ENCODE results near the gene GPX7. TPM values are rescaled to one million over a fixed set of nuclear protein-coding genes. Genes with fewer than 3 reads are reported as not detected.
A peak's percentile ranks its signal among the peaks of the same experiment; 100 is the strongest.

Gene GPX7
- total RNA-seq, 1 experiment from 2014 or later: 21.7 TPM

- Mint-ChIP-seq H3K36me3 (ENCODE audit: insufficient read depth, unreplicated experiment) (peaks cover 11% of the 10 kb centered on the region), H3K4me3 (ENCODE audit: unreplicated experiment) (peak overlapping the region; percentile 70), H3K4me1 (ENCODE audit: low read depth, unreplicated experiment) (peaks cover 7% of the 10 kb centered on the region), H3K27me3 (ENCODE audit: insufficient read depth, unreplicated experiment) (no peaks in the 10 kb centered on the region), H3K9me3 (ENCODE audit: unreplicated experiment) (no peaks in the 10 kb centered on the region), H3K27ac (ENCODE audit: unreplicated experiment) (no peak overlapping the region)
- TF ChIP-seq CTCF (IDR thresholded peaks at IDR 0.05; ENCODE audit: insufficient read depth in 1 of 2, low read depth in 1 of 2, low read length in 1 of 2, severe bottlenecking in 1 of 2, unreplicated experiment in 1 of 2): no peak
- no peaks in the 10 kb centered on the region; the same call in 1 of the 2 replicates for H3K4me1 ChIP-seq
- H3K4me3 ChIP-seq (ENCODE audit: low read depth, low read length): peak overlapping the region; percentile 67
- no peaks in the 10 kb centered on the region for H3K36me3 ChIP-seq (ENCODE audit: control insufficient read depth, insufficient read depth, low read length)
- CTCF ChIA-PET: no interaction called here
- H3K27me3 ChIP-seq (replicated peaks; ENCODE audit: control insufficient read depth, insufficient read depth, low read length): no peaks in the 10 kb centered on the region; the same call in 1 of the 2 replicates
- no peaks in the 10 kb centered on the region for H3K9me3 ChIP-seq
- DNase-seq: no peak
- intact Hi-C loops (cut with micrococcal nuclease; ENCODE audit: unreplicated experiment): no loop called here
- no TSS peak for BruUV-seq (replicated peaks)
- POLR2A ChIA-PET: no interaction called here
Observed at GRCh38 chr1:52601519-52601918, 652 bp upstream of the GPX7 start.

DNA sequence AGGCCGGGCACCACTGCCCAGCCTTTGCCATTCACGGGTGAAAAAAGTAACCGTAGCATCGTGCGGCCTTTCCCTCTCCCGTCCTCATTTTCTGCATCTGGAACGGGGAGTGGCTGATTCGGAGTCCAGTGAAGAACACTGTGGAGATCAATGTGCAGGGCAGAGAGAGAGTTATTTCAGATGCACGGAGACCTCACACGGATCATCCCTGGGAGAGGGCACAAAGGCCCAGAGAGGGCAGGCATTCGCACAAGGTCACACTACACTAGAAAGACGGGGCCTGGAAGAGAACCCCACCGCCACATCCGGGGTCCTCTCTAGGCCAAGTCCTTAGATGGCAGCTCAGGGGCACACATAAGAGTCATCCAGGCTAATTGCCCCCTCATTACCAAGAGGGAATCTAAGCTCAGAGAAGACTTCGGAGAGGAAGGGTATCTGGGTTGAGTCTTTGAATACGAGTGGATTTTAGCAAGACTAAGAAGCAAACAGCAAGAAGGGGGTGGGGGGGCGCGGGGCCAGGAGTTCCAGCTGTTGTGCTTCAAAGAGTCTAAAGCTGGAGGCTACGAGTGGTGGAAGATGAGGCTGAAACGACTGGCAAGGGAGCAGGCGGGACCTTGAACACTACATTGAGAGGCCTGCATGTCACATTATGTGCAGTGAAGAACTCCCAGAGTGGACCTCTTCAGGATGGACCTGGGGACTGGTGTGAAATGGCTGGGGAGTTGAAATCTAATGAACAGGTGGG is 857 bp downstream of the GPX7 start:
- no peaks in the 10 kb centered on the region for H3K9me3 ChIP-seq
- no TSS peak for BruUV-seq (replicated peaks)
- H3K36me3 ChIP-seq (ENCODE audit: control insufficient read depth, insufficient read depth, low read length): no peaks in the 10 kb centered on the region; the same call in 1 of the 2 replicates
- no peak overlapping the region for H3K27ac Mint-ChIP-seq (ENCODE audit: unreplicated experiment)
- CTCF ChIA-PET: no interaction called here
- H3K4me1 Mint-ChIP-seq (ENCODE audit: low read depth, unreplicated experiment): peaks cover 7% of the 10 kb centered on the region
- H3K36me3 Mint-ChIP-seq (ENCODE audit: insufficient read depth, unreplicated experiment): peaks cover 8% of the 10 kb centered on the region
- H3K27me3 Mint-ChIP-seq (ENCODE audit: insufficient read depth, unreplicated experiment): no peaks in the 10 kb centered on the region
- peak overlapping the region; percentile 70 for H3K4me3 Mint-ChIP-seq (ENCODE audit: unreplicated experiment)
- DNase-seq: no peak
- H3K27me3 ChIP-seq (replicated peaks; ENCODE audit: control insufficient read depth, insufficient read depth, low read length): no peaks in the 10 kb centered on the region; the same call in 1 of the 2 replicates
- H3K9me3 Mint-ChIP-seq (ENCODE audit: unreplicated experiment): no peaks in the 10 kb centered on the region
- POLR2A ChIA-PET: no interaction called here
- no peaks in the 10 kb centered on the region; the same call in 1 of the 2 replicates for H3K4me1 ChIP-seq
- peak overlapping the region; percentile 67 for H3K4me3 ChIP-seq (ENCODE audit: low read depth, low read length)
- intact Hi-C loops (cut with micrococcal nuclease; ENCODE audit: unreplicated experiment): no loop called here
- no peak for TF ChIP-seq CTCF (IDR thresholded peaks at IDR 0.05; ENCODE audit: insufficient read depth in 1 of 2, low read depth in 1 of 2, low read length in 1 of 2, severe bottlenecking in 1 of 2, unreplicated experiment in 1 of 2)

DNA sequence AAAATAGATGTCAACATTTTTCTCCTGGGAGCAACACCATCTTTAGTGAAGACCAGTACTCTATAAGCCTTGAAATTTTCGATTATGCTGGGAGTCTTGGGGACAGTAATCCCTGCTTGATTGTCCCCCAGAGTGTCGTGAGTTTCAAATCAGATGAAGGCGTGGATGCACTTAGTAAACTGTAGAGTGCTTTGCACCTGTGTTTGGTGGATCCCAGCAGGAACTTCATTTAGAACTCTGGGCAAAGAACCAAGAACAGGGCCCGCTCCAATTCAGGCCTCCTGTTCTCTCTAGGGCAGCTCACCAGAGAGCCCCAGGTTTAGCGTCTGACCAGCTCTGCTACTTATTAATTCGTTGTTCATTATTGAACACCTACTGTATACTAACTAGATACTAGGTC is 1.5 kb downstream of the GPX7 start:
- ChIA-PET POLR2A (interaction anchor here (0.6 kb wide), 1 partner anchor 24 kb away, joined by 9 read pairs; no protein-coding TSS in a partner anchor), CTCF (no interaction called here)
- H3K4me3 ChIP-seq (ENCODE audit: low read depth, low read length): no peak overlapping the region
- Mint-ChIP-seq H3K36me3 (ENCODE audit: insufficient read depth, unreplicated experiment) (peaks cover 5% of the 10 kb centered on the region), H3K9me3 (ENCODE audit: unreplicated experiment) (no peaks in the 10 kb centered on the region), H3K4me1 (ENCODE audit: low read depth, unreplicated experiment) (peaks cover 7% of the 10 kb centered on the region), H3K27ac (ENCODE audit: unreplicated experiment) (no peak overlapping the region), H3K4me3 (ENCODE audit: unreplicated experiment) (peak overlapping the region; percentile 70), H3K27me3 (ENCODE audit: insufficient read depth, unreplicated experiment) (no peaks in the 10 kb centered on the region)
- intact Hi-C loops (cut with micrococcal nuclease; ENCODE audit: unreplicated experiment): no loop called here
- BruUV-seq (replicated peaks): no TSS peak
- H3K27me3 ChIP-seq (replicated peaks; ENCODE audit: control insufficient read depth, insufficient read depth, low read length): no peaks in the 10 kb centered on the region; the same call in 1 of the 2 replicates
- no peaks in the 10 kb centered on the region for H3K9me3 ChIP-seq
- no peak for TF ChIP-seq CTCF (IDR thresholded peaks at IDR 0.05; ENCODE audit: insufficient read depth in 1 of 2, low read depth in 1 of 2, low read length in 1 of 2, severe bottlenecking in 1 of 2, unreplicated experiment in 1 of 2)
- no peaks in the 10 kb centered on the region; the same call in 1 of the 2 replicates for H3K36me3 ChIP-seq (ENCODE audit: control insufficient read depth, insufficient read depth, low read length)
- no peak for DNase-seq
- no peaks in the 10 kb centered on the region; the same call in 1 of the 2 replicates for H3K4me1 ChIP-seq

Measured in Caco-2 (cell line).